ENCODE data around the gene KSR1. TPM values are rescaled to one million over a fixed set of nuclear protein-coding genes. Genes with fewer than 3 reads are reported as not detected.
"Not testable (repeated sequence)": the region's sequence is repeated elsewhere in the genome, so short reads cannot be mapped to it uniquely, and the experiment has no call there.

The KSR1 gene
- total RNA-seq, 1 donor from 2014 or later: 25.6 TPM

DNA sequence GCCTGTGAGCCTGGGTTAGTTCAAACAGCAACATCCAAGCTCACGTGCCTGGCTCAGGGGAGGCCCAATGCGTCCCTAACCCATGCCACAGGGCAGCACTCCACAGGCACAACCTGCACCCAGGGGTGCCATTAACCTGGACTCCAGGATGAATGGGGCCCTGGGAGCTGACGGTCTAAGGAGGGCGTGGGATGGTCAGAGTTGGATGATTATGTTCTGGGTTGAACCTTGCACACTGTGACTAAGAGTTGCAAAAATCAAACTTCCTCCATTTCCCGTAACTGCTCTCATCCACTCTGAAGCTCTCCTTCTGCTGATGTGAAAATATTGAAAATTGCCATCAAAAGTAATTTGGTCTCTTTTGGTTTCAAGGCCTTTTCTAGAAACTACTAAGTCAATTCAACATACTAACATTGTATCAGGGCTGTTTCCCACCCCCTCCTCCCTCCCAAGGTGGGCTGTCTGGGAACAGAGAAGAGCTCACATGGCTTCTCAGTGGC is 182.2 kb downstream of the KSR1 start:
- H3K36me3 ChIP-seq (ENCODE audit: control insufficient read depth in 3 of 3, insufficient read depth in 3 of 3, low read length in 3 of 3); H3K9ac ChIP-seq (ENCODE audit: low read depth in 1 of 3, low read length in 3 of 3); H3K27ac ChIP-seq (ENCODE audit: low read depth, low read length); H3K4me1 ChIP-seq (ENCODE audit: control insufficient read depth in 3 of 3, insufficient read depth in 3 of 3, low read length in 3 of 3); H3K27me3 ChIP-seq (ENCODE audit: control insufficient read depth in 3 of 3, insufficient read depth in 3 of 3, low read length in 3 of 3); H3K4me3 ChIP-seq (ENCODE audit: low read length in 3 of 3); H3K9me3 ChIP-seq (ENCODE audit: control insufficient read depth in 3 of 3, low read length in 3 of 3): not testable (repeated sequence)

DNA sequence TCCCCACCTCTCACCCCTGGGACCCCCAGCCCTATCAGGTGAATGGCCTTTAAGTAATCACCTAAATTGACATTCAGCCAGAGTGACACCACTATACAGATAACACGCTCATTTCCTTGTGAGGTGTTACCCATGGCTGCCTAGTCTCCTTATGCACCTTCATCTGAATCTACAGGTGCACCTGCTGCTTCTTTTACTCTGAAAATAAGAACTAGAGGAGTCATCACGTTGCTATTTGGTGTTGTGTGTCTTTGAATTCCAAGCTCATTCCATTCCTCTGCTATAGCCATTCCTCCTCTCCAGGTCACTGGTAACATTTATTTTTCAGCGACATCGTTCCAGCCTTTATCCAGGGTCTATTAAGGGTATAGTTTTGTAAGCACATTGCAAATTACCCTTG is 184.5 kb downstream of the KSR1 start:
- peaks cover 0 to 2% (median 0%) of the 10 kb centered on the region in 3 donors for H3K36me3 ChIP-seq (ENCODE audit: control insufficient read depth in 3 of 3, insufficient read depth in 3 of 3, low read length in 3 of 3)
- no peak overlapping the region for H3K9ac ChIP-seq (ENCODE audit: low read depth in 1 of 3, low read length in 3 of 3)

DNA sequence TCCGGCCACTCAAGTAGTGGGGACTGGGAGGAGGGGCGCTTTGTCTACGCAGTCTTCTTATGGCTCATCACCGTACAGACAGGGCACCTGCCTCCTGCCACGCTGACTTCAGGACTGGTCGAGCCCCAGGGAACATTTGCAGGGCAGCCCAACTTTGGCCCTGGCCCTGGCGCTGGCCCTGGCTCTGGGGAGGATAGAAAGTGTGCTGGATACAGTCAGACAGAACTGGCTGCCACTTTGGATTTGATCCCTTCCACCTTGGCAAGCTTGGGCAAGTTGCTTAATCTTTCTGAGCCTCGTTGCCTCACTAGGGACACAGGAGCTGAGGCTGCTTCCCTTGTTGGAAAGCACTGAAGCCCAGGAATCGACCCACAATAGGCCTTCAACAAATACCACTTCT is 188.3 kb downstream of the KSR1 start:
- Histone ChIP-seq H3K36me3 (ENCODE audit: control insufficient read depth in 3 of 3, insufficient read depth in 3 of 3, low read length in 3 of 3) (peaks cover 0 to 2% (median 0%) of the 10 kb centered on the region in 3 donors), H3K4me1 (ENCODE audit: control insufficient read depth in 3 of 3, insufficient read depth in 3 of 3, low read length in 3 of 3) (peaks cover 14 to 22% (median 21%) of the 10 kb centered on the region in 3 donors), H3K27ac (ENCODE audit: low read depth, low read length) (no peak overlapping the region), H3K27me3 (ENCODE audit: control insufficient read depth in 3 of 3, insufficient read depth in 3 of 3, low read length in 3 of 3) (no peaks in the 10 kb centered on the region), H3K4me3 (ENCODE audit: low read length in 3 of 3) (no peak overlapping the region), H3K9me3 (ENCODE audit: control insufficient read depth in 3 of 3, low read length in 3 of 3) (no peaks in the 10 kb centered on the region), H3K9ac (ENCODE audit: low read depth in 1 of 3, low read length in 3 of 3) (no peak overlapping the region)

More for the DNA sequence above, 184.5 kb downstream of the KSR1 start:
- Histone ChIP-seq H3K27ac (ENCODE audit: low read depth, low read length) (no peak overlapping the region), H3K4me1 (ENCODE audit: control insufficient read depth in 3 of 3, insufficient read depth in 3 of 3, low read length in 3 of 3) (peaks cover 14% of the 10 kb centered on the region in 3 donors), H3K4me3 (ENCODE audit: low read length in 3 of 3) (no peak overlapping the region), H3K27me3 (ENCODE audit: control insufficient read depth in 3 of 3, insufficient read depth in 3 of 3, low read length in 3 of 3) (no peaks in the 10 kb centered on the region), H3K9me3 (ENCODE audit: control insufficient read depth in 3 of 3, low read length in 3 of 3) (no peaks in the 10 kb centered on the region)

DNA sequence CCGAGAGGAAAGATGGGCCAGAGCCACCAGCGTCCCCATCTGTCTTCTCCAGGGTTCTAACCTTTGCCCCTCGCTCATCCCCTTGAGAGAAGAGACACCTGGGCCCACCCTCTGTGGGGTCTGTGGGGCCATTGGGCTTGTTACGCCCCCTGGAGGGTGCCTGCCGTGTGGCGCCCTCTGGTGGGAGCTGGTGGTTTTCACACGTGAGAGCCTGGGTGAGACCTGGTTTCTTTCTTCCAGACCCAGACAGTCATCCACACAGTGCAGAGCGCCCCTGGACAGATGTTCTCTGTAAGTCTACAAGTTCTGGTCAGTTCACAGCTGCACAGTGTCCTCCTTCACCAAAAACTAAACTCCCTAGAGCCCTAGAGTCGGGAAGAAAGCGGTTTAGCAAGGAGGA is 189.4 kb downstream of the KSR1 start:
- H3K9ac ChIP-seq (ENCODE audit: low read depth in 1 of 3, low read length in 3 of 3); H3K27ac ChIP-seq (ENCODE audit: low read depth, low read length); H3K36me3 ChIP-seq (ENCODE audit: control insufficient read depth in 3 of 3, insufficient read depth in 3 of 3, low read length in 3 of 3); H3K9me3 ChIP-seq (ENCODE audit: control insufficient read depth in 3 of 3, low read length in 3 of 3); H3K4me3 ChIP-seq (ENCODE audit: low read length in 3 of 3); H3K27me3 ChIP-seq (ENCODE audit: control insufficient read depth in 3 of 3, insufficient read depth in 3 of 3, low read length in 3 of 3): not testable (repeated sequence)
- peaks cover 17 to 26% (median 25%) of the 10 kb centered on the region in 3 donors for H3K4me1 ChIP-seq (ENCODE audit: control insufficient read depth in 3 of 3, insufficient read depth in 3 of 3, low read length in 3 of 3)

DNA sequence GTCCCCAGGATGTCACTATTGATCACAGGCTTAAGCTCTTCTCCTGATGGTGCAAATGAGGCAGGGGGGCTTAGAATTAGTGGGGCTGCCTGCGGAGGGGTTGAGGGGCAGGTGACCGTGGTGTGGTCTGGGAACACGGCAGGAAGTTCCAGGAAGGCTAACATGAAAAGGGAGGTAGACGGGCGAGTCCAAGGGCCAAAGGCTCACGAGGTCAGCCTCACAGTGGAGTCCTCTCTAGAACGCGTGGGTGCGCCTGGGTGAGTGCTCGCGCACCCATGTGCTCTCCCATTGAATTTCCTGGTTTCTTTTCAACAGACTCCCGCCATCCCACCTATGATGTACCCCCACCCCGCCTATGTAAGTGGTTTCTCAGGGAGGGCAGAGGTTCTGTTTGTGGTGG is 190.0 kb downstream of the KSR1 start:
- no peak overlapping the region for H3K27ac ChIP-seq (ENCODE audit: low read depth, low read length)

DNA sequence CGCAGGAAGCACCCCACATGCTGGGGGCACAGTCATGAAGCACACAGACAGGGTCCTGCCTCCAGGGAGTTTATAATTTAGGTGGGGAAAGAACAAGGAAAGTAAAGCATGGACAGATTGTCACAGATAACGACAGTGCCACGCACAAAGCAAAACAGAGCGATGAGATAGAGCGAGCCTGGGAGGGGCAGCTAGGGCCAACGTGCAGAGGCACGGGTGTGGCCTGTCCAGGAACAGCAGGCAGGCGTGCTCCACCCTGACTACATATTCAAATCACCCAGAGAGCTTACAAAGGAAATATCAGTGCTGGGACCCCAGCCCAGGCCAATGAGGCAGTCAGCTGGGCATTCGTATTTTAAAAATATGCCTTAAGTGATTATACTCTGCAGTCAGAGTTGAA is 191.5 kb downstream of the KSR1 start:
- Histone ChIP-seq H3K27ac (ENCODE audit: low read depth, low read length) (no peak overlapping the region), H3K9ac (ENCODE audit: low read depth in 1 of 3, low read length in 3 of 3) (no peak overlapping the region), H3K4me3 (ENCODE audit: low read length in 3 of 3) (no peak overlapping the region), H3K4me1 (ENCODE audit: control insufficient read depth in 3 of 3, insufficient read depth in 3 of 3, low read length in 3 of 3) (peaks cover 17 to 26% (median 25%) of the 10 kb centered on the region in 3 donors), H3K9me3 (ENCODE audit: control insufficient read depth in 3 of 3, low read length in 3 of 3) (no peaks in the 10 kb centered on the region), H3K36me3 (ENCODE audit: control insufficient read depth in 3 of 3, insufficient read depth in 3 of 3, low read length in 3 of 3) (no peaks in the 10 kb centered on the region), H3K27me3 (ENCODE audit: control insufficient read depth in 3 of 3, insufficient read depth in 3 of 3, low read length in 3 of 3) (no peaks in the 10 kb centered on the region)

More for the DNA sequence above, 190.0 kb downstream of the KSR1 start:
- Histone ChIP-seq H3K9me3 (ENCODE audit: control insufficient read depth in 3 of 3, low read length in 3 of 3) (no peaks in the 10 kb centered on the region), H3K9ac (ENCODE audit: low read depth in 1 of 3, low read length in 3 of 3) (no peak overlapping the region), H3K36me3 (ENCODE audit: control insufficient read depth in 3 of 3, insufficient read depth in 3 of 3, low read length in 3 of 3) (peaks cover 0 to 2% (median 0%) of the 10 kb centered on the region in 3 donors), H3K27me3 (ENCODE audit: control insufficient read depth in 3 of 3, insufficient read depth in 3 of 3, low read length in 3 of 3) (no peaks in the 10 kb centered on the region), H3K4me3 (ENCODE audit: low read length in 3 of 3) (no peak overlapping the region), H3K4me1 (ENCODE audit: control insufficient read depth in 3 of 3, insufficient read depth in 3 of 3, low read length in 3 of 3) (peaks cover 17 to 26% (median 25%) of the 10 kb centered on the region in 3 donors)

DNA sequence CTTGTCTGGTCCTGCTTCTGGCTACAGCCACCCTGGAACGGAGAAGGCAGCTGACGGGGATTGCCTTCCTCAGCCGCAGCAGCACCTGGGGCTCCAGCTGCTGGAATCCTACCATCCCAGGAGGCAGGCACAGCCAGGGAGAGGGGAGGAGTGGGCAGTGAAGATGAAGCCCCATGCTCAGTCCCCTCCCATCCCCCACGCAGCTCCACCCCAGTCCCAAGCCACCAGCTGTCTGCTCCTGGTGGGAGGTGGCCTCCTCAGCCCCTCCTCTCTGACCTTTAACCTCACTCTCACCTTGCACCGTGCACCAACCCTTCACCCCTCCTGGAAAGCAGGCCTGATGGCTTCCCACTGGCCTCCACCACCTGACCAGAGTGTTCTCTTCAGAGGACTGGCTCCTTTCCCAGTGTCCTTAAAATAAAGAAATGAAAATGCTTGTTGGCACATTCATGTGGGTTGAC is 192.9 kb downstream of the KSR1 start:
- not testable (repeated sequence) for H3K9ac ChIP-seq (ENCODE audit: low read depth in 1 of 3, low read length in 3 of 3); H3K9me3 ChIP-seq (ENCODE audit: control insufficient read depth in 3 of 3, low read length in 3 of 3); H3K27ac ChIP-seq (ENCODE audit: low read depth, low read length)

DNA sequence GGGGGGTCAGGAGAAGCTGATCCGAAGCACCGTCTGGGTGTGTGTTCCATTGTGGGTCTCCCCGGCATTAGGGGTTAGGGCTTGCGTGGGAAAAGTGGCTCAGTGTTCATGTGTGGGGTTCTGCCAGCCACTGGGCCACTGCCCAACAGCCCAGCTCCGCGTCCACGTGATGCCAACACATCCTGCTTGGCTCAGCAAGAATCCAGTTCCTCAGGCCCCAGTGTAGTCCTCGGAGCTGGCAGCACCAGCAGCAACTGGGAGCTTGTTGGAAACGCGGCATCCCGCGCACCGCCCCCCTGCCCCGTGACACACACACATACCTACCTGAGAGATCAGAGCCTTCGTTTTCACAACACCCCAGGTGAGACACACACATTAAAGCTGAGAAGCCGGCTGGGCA is 193.7 kb downstream of the KSR1 start:
- peaks cover 0 to 2% (median 0%) of the 10 kb centered on the region in 3 donors for H3K27me3 ChIP-seq (ENCODE audit: control insufficient read depth in 3 of 3, insufficient read depth in 3 of 3, low read length in 3 of 3)
- no peaks in the 10 kb centered on the region for H3K36me3 ChIP-seq (ENCODE audit: control insufficient read depth in 3 of 3, insufficient read depth in 3 of 3, low read length in 3 of 3)
- H3K4me3 ChIP-seq (ENCODE audit: low read length in 3 of 3): no peak overlapping the region
- H3K9ac ChIP-seq (ENCODE audit: low read depth in 1 of 3, low read length in 3 of 3): no peak overlapping the region
- no peak overlapping the region for H3K27ac ChIP-seq (ENCODE audit: low read depth, low read length)
- no peaks in the 10 kb centered on the region for H3K9me3 ChIP-seq (ENCODE audit: control insufficient read depth in 3 of 3, low read length in 3 of 3)
- peaks cover 4 to 12% (median 12%) of the 10 kb centered on the region in 3 donors for H3K4me1 ChIP-seq (ENCODE audit: control insufficient read depth in 3 of 3, insufficient read depth in 3 of 3, low read length in 3 of 3)

More for the DNA sequence above, 192.9 kb downstream of the KSR1 start:
- H3K4me1 ChIP-seq (ENCODE audit: control insufficient read depth in 3 of 3, insufficient read depth in 3 of 3, low read length in 3 of 3): peaks cover 12 to 20% (median 20%) of the 10 kb centered on the region in 3 donors
- not testable (repeated sequence) for H3K27me3 ChIP-seq (ENCODE audit: control insufficient read depth in 3 of 3, insufficient read depth in 3 of 3, low read length in 3 of 3); H3K36me3 ChIP-seq (ENCODE audit: control insufficient read depth in 3 of 3, insufficient read depth in 3 of 3, low read length in 3 of 3); H3K4me3 ChIP-seq (ENCODE audit: low read length in 3 of 3)

DNA sequence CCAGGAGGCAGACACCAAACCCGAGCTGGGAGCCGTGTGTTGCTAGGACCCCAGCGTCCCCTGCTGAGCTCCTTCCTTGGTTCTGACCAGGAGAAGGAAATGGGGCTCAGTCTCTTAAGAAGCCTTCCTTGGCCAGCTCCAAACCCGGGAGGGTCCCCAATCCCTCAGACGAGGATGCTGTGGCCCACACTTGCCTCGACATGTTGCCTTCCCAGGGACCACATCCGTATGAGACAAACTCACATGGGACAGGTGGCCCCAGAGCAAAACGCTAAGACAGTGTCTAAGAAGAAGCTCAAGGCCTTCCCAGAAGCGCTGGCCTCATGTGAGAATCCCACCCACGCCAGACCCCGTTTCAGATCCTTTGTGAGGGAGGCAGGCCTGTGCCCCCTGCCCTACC is 194.6 kb downstream of the KSR1 start:
- peaks cover 0 to 5% (median 0%) of the 10 kb centered on the region in 3 donors for H3K27me3 ChIP-seq (ENCODE audit: control insufficient read depth in 3 of 3, insufficient read depth in 3 of 3, low read length in 3 of 3)
- no peaks in the 10 kb centered on the region for H3K36me3 ChIP-seq (ENCODE audit: control insufficient read depth in 3 of 3, insufficient read depth in 3 of 3, low read length in 3 of 3)
- H3K4me1 ChIP-seq (ENCODE audit: control insufficient read depth in 3 of 3, insufficient read depth in 3 of 3, low read length in 3 of 3): peaks cover 3 to 12% (median 12%) of the 10 kb centered on the region in 3 donors
- no peaks in the 10 kb centered on the region for H3K9me3 ChIP-seq (ENCODE audit: control insufficient read depth in 3 of 3, low read length in 3 of 3)
- no peak overlapping the region for H3K4me3 ChIP-seq (ENCODE audit: low read length in 3 of 3)
- H3K9ac ChIP-seq (ENCODE audit: low read depth in 1 of 3, low read length in 3 of 3): no peak overlapping the region
- H3K27ac ChIP-seq (ENCODE audit: low read depth, low read length): no peak overlapping the region

DNA sequence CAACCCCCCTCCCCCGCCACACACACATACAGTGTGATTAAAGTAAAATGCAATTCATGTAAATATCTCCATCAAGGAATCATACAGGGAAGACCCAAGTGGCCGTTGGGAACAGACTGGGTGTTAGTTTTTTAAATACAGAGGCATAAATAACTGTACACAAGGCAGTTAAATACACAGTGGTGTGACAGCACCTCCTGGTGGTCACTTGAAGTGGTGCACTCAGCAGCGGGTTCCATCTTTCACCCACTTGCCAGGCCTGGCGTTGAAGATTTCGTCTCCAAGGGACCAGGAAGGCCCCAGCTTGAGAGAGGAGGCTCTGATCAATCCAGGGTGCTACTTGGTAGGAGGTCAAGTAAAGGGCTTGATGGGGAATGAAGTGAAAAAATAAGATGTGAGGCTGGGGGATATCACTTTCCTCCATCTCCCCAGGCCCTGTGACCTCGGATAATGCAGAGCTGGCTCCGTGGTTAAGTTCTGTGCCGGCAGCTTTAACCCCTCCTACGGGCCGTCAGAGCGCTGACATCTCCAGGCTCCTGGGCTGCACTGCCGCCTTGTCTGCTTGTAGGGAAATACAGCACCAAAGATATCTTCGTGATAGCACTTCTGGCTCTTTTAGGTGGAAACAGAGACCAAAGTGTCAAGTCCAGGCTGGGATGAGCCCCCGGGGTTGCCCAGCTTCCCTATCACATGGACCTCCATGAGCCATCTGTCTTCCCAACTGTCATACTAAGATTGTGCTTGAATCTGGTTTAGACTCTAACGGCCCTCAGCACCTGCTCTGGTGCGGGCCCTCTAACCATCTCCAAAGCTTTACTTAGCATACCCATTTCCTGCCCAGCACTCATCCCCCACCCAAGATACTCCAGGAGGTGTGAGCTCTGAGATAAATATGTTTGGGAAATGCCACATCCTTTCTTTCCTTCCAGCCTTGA is 195.4 kb downstream of the KSR1 start:
- H3K27me3 ChIP-seq (ENCODE audit: control insufficient read depth in 3 of 3, insufficient read depth in 3 of 3, low read length in 3 of 3): peaks cover 0 to 5% (median 0%) of the 10 kb centered on the region in 3 donors
- H3K9ac ChIP-seq (ENCODE audit: low read depth in 1 of 3, low read length in 3 of 3): no peak overlapping the region
- no peak overlapping the region for H3K4me3 ChIP-seq (ENCODE audit: low read length in 3 of 3)
- H3K4me1 ChIP-seq (ENCODE audit: control insufficient read depth in 3 of 3, insufficient read depth in 3 of 3, low read length in 3 of 3): peaks cover 3 to 12% (median 12%) of the 10 kb centered on the region in 3 donors
- H3K27ac ChIP-seq (ENCODE audit: low read depth, low read length): no peak overlapping the region
- H3K9me3 ChIP-seq (ENCODE audit: control insufficient read depth in 3 of 3, low read length in 3 of 3): no peaks in the 10 kb centered on the region
- no peaks in the 10 kb centered on the region for H3K36me3 ChIP-seq (ENCODE audit: control insufficient read depth in 3 of 3, insufficient read depth in 3 of 3, low read length in 3 of 3)
